Left ventricle myocardium superior (tissue), 1 donor: ENCODE measurements around the gene OOSP1. TPM values are rescaled to one million over a fixed set of nuclear protein-coding genes. Genes with fewer than 3 reads are reported as not detected.
A peak's percentile ranks its signal among the peaks of the same experiment; 100 is the strongest.
"Not testable (repeated sequence)": the region's sequence is repeated elsewhere in the genome, so short reads cannot be mapped to it uniquely, and the experiment has no call there.

ENCODE experiments used
- ATAC-seq: fragments of 200-7000 bp; cut with Tn5 transposase; one replicate; pipeline ENCODE4 v1.9.1; 2020; ENCODE audit warnings: mild to moderate bottlenecking, moderate library complexity
- DNase-seq: peaks from one replicate; pipeline ENCODE4 v3.0.0-alpha.2; 2020
- intact Hi-C: fragments of 100-400 bp; cut with micrococcal nuclease; formaldehyde crosslinking; loops from one replicate; pipeline ENCODE4 v1.11.0; 2022
- total RNA-seq: library from RNA; stranded (reverse); fragmentation: NEBNext Ultra II Directional; extraction: Animal tissue kit (Norgen Biotek cat#: 25700); gene quantifications from one replicate; pipeline ENCODE4 v1.2.1, GENCODE V29; 2021
- donor health status: DM: no; HTN: yes; CAD: no; lungs with severe emphysema.

Gene OOSP1
- total RNA-seq, 1 donor from 2014 or later = not detected

DNA sequence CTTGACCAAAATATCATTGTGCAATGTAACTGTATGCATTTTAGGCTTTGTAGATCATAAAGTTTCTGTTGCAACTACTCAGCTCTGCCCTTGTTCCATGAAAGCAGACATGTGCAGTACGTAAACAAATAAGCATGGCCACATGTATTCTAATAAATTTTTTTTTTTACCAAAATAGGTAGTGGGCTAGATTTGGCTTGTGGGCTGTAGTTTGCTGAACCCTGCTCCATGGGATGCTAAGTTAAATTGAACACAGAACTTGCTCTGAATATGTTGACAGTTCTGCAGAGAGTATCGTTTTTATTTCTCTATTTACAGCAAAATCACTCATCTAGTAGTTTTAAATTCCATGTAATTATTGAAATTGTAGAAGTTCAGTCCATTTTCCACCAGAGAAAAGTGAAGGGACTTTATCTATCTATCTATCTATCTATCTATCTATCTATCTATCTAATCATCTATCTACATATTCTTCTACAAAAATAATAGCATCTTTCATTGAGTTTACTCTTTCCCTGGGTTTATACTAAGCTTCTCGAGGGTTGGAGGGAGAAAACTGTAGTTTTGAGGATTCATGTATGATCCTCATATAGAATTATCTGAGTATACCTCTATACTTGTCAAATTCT lies 16.1 kb downstream of the OOSP1 start:
- DNase-seq (no peak), ATAC-seq (no peak)
- intact Hi-C loops = no loop called here

DNA sequence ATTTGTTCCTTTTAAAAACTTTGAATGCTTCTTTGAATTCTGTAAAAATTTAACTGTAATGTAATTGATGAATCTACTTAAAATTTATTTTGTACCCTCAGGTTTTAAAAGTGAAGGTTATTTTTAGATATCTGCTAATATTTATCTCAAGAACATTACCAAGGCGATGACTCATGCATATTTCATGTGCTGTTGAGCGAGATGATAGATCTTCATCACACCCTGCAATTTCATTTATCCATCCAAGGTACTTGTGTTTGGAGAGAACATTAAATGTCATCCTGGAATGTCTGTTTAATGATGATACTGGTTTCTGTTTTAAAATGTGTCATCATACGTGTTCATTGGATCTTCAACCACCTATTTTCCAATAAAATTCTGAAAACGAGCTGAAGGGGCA lies 18.9 kb downstream of the OOSP1 start:
- ATAC-seq (no peak), DNase-seq (no peak)
- intact Hi-C loops = no loop called here

DNA sequence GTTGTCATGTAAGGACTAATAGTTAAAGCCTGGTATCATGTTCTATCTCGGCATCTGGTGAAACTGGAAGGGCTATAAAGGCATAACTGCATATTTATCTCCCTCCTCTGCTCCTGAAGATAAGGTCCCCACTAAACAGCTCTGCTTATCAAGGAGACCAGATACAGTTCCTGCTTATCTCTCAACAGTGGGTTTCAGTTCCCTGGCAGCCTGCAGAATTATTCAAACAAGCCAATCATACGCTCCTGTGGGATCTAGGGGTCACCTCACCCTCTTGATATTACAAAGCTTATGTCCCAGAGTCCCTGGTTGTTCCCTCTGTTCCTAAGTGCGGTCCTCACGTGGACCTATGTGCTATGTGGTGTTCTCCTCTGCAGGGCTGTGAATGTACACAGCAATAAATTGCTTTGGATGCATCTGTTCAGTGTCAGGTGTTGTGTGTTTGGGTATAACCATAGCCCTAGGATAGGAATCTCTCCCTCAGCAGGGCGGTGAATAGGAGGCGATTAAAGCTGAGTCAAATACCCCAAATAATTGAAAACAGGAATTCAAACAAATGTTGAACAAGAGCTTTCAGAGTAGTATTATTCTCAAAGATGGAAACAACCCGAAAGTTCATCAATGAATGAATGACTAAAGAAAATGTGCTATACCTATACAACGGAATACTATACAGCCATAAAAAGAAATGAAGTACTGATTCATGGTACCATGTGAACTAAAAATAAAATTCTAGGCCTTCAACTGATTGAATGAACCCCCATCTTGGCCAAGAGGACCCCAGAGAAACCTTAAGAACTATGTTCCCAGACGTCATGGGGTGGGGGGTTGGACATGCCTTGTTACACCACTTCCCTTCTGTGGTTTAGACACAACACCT lies 22.5 kb downstream of the OOSP1 start:
- ATAC-seq (peak; percentile 79), DNase-seq (no peak)
- intact Hi-C loops = no loop called here

DNA sequence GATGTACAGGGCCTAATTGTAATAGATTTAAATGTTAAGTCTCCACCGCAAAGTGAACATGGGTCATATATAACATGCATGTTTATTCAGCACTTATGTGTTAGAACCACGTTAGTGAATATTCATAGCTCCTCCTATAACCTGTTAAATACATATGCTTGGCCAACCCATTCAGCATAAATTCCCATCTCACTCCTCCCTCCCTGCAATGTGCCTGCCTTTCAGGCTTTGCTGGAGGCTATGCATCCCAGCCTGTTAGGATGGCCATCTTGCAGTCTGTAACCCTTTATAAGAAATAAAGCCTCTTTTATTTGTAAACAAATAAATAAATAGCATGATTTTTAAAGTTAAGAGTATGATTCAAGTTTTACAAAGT lies 23.9 kb downstream of the OOSP1 start:
- peak; percentile 27 for ATAC-seq
- DNase-seq = no peak
- intact Hi-C loops = no loop called here

DNA sequence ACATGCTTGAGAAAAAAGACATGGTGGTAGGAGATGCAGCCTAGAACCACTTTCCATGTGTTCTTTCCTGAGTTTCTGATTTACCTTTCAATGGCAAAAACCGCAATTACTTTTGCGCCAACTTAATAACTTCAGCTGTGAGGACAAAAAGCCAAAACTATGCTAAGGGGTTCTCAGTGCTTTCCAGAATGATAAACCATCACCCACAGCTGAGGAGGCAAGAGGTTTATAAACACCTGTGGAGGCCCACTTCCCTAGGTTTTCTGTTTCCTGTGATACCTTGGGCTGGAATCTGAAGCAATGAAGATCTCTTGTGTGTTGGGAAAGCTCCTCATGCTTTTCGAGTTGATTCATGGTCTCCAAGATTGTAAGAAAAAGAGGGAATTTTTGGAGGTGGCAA lies 25.5 kb downstream of the OOSP1 start, which contains the start of gene OOSP4A:
Gene OOSP4A (plus strand): TSS at position 301 of the 400 bp plus-strand sequence. CDS start 0 bp downstream, at position 301.
- DNase-seq (no peak), ATAC-seq (no peak)
- intact Hi-C loops = no loop called here

DNA sequence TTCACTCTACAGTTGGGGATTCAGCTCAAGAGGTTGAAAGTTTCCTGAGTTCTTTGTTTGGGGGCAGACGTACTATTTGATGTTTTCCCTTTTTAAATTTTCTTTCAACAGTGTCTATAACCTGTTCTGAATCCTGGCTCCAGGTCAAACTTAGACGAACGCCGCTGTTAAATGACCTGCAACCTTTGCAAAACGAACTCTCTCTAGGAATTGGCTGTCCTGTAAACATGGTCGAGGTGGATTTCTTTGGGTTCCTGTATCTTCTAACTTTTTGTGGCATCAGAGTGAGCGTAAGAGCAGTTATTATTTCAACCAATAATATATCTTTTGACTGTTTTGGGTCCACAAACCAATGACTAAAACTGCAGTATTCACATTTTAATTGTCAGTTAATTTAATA lies 27.2 kb downstream of the OOSP1 start:
- intact Hi-C loops = no loop called here
- ATAC-seq (no peak), DNase-seq (no peak)

DNA sequence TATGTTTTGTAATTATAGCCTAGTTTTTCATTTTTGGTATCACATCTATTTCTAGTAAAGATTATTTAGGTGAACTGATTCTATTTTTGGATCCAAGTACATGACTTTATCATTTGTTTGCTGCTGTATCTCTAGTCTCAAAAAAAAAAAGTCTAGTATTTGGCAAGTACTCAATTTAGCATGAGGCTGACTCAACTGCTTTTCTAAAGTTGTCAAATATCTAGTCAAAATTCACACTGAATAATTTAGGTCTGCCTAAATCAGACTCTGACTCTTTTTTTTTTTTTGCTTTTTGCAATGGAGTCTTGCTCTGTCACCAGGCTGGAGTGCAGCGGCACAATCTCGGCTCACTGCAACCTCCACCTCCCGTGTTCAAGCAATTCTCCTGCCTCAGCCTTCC lies 28.0 kb downstream of the OOSP1 start:
- intact Hi-C loops = no loop called here
- DNase-seq (no peak), ATAC-seq (peak; percentile 14)

DNA sequence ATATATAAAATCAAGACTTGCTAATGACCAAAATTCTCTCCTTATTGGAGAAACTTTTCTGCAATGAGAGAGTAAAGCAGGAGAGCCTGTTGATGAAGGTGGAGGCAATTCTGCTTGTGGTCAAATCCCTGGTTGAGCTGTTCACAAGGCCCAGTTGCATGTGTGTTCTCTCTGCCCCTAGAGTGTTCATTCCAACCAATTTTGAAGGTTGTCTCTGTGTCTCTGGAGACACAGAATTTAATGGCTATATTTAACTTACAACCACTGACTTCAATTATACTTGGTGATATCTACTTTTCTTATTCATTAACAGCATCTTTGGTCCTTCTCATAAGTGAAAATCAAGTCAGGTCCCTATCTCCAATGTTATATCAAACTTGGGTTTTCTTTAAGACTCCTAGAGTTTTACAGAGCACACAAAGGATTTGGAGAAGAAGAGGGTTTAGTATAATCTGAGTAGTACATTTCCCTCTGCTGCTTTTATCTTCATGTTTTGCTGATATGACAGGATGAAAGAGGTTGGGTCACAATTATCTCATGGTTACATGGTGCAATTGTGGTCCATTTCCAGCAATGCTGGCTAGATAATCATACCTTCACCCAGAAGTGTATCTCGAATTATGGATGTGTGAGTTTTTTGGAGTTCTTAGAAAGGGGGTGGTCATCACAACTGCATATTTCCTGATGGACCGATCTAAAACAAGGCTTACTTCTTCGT lies 29.6 kb downstream of the OOSP1 start:
- no peak for ATAC-seq
- intact Hi-C loops = no loop called here
- DNase-seq = no peak

DNA sequence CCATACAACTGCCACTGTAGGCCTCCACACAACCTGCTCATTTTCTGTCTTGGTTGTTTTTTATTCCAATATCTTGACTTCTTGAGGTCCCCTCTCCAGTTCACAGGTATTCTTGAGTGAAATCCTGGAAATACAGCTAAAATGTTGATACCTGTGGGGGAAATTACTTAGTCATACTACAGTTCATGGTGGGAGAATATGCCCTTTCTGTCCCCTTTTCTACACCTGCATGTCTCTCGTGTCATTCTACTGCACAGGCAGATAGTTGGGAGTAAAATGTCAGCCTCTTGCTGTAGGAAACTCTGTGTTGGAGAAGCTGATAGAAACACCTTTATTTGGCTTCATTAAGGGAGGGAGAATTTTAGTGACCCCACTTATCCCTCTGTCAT lies 30.2 kb downstream of the OOSP1 start:
- ATAC-seq = no peak
- intact Hi-C loops = no loop called here

DNA sequence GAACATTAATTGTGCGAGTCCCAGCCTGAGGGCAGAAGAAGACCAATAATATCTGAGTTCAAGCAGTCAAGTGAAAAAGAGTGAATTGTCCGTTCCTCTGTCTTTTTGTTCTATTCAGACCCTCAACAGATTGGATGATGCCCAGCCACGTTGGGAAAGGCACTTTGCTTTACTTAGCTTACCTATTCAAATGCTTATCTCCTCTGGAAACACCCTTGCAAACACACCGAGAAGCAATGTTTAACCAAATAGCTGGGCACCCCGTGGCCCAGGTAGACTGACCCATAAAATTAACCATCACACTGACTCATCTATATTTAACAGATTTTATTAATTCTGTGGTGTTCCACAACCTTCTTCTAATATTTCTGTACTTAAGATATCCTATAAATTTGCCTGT lies 34.9 kb downstream of the OOSP1 start:
- no peak for ATAC-seq
- intact Hi-C loops = no loop called here
- no peak for DNase-seq

More for the DNA sequence above, 30.2 kb downstream of the OOSP1 start:
- DNase-seq = no peak

DNA sequence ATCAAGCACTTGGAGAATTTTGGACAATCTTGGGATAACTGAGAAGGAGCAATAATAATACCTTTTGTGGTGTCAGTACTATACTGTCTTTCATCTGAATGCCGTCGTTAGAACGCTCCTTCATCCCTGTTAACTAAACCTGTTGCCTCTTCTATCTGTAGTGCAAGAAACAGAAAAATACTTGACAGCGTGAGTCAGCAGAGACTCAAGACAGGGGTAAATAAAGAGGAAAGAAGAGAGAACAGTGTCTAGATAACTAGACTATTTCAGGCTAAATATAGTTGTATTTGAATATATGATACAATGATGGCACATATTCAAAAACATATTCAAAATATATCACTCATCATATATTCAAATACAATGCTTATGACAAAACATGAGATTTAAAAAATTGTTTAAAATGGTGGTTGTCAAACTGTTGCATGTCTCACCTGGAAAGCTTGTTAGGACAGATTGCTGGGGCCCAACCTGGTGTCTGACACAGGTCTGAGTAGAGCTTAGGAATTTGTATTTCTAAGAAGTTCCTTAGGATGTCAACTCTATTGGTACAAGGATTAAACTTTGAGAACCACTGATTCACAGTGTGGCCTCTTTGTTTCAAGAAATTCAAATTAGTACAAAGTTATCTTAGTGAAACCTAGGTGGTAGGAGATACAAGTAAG lies 43.0 kb downstream of the OOSP1 start:
- ATAC-seq (no peak), DNase-seq (no peak)
- intact Hi-C loops = no loop called here

DNA sequence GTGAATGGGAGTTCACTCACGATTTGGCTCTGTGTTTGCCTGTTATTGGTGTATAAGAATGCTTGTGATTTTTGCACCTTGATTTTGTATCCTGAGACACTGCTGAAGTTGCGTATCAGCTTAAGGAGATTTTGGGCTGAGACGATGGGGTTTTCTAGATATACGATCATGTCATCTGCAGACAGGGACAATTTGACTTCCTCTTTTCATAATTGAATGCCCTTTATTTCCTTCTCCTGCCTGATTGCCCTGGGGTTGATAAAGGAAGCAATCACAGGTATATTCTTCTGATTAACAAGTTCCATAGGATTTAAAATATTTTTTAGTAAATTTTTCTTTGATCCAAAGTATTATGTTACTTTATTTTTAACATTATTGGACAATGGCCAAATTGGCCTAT lies 43.8 kb downstream of the OOSP1 start:
- intact Hi-C loops, DNase-seq, ATAC-seq: not testable (repeated sequence)

DNA sequence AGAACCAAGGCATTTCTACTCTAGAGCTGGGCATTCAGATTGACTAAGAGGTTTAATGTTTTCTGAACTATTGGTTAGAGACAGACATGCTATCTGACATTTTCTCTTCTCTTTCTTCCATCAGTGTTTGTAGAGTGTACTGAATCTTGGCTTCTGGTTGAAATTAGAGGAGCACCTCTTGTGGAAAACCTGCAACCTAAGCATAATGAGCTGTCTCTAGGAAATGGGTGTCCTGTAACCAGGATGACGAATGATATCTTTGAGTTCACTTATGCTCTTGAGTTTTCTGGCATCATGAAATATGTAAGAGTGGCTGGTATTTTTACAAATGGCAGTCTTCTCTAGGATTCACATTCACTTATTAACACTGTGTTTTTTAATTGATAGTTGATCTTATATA lies 45.0 kb downstream of the OOSP1 start:
- ATAC-seq = no peak
- intact Hi-C loops = no loop called here
- DNase-seq = no peak

DNA sequence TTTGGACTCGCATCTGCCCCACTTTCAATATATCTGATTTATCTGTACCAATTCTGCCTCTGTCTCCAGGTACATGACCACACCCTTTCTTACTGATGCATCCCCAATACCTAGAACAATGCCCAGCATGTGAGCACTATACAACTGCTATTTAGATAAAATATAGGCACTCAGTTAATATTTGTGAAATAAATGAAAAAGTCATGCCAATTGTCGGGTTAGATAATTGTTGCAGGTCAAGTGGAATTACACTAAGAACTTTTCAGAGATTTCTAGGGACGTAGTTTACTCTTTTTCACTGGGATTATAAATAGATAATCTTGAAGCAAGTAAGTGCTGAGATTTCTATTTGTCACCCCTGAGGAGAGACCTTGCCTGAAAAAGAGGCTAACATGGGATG lies 46.1 kb downstream of the OOSP1 start:
- no peak for DNase-seq
- ATAC-seq = no peak
- intact Hi-C loops = no loop called here

DNA sequence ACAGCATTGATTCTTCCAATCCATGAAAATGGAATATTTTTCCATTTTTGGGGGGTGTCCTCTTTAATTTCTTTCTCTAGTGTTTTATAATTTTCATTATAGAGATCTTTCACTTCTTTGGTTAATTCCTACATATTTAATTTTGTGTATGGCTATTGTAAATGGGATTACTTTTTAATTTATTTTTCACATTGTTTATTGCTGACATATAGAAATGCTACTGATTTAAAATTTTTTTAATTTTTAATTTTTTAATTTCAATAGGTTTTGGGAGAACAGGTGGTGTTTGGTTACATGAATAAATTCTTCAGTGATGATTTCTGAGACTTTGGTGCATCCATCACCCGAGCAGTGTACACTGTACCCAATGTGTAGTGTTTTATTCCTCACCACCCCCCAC lies 52.2 kb downstream of the OOSP1 start:
- intact Hi-C loops = no loop called here
- no peak for ATAC-seq
- no peak for DNase-seq

DNA sequence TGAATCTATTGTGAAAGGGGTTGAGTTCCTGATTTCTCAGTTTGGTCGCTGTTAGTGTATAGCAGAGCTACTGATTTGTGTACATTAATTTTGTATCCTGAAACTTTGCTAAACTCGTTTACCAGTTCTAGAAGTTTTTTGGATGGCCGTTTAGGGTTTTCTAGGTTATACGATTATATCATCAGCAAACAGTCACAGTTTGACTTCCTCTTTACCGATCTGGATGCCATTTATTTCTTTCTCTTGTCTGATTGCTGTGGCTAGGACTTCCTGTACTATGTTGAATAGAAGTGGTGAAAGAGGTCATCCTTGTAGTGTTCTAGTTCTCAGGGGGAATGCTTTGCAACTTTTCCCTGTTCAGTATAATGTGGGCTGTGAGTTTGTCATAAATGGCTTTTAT lies 54.2 kb downstream of the OOSP1 start:
- DNase-seq = no peak
- intact Hi-C loops = no loop called here

DNA sequence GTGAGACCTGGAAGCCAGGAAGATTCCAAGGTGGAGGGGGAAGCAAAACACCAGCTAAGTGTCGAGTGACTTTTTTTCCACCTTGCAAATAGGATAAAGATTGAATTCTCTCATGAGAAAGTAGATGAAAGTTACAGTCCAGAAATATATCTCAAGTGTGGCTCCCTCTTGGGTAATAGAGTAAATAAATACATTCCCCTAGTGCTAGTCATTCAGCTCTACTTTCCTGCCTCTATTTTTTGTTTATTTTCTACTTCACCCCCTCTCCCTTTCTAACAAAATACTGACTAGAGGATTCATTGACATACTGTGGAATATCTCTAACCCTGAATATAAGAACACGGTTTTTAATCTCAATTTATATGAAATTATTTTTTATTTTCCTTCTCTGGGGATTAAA lies 59.6 kb downstream of the OOSP1 start:
- DNase-seq (no peak), ATAC-seq (no peak)
- intact Hi-C loops = no loop called here

More for the DNA sequence above, 54.2 kb downstream of the OOSP1 start:
- ATAC-seq = no peak

DNA sequence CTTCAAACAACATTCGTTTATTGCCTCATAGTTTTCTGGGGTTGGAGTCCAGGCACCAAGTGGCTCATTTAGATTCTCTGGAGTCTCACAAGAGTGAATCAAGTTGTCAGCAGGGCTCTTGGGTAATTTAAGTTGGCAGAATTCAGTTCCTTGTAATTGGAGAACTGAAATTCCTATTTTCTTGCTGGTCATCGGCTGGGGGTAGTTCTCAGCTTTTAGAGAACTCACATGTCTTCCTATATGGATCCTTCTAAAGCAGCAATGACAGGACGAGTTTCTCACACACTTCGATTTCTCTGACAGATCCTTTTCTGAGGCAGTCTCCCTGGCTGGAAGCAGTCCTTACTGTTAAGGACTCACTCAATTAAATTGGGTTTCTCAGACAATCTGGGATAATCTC lies 61.5 kb downstream of the OOSP1 start:
- no peak for ATAC-seq
- intact Hi-C loops = no loop called here

DNA sequence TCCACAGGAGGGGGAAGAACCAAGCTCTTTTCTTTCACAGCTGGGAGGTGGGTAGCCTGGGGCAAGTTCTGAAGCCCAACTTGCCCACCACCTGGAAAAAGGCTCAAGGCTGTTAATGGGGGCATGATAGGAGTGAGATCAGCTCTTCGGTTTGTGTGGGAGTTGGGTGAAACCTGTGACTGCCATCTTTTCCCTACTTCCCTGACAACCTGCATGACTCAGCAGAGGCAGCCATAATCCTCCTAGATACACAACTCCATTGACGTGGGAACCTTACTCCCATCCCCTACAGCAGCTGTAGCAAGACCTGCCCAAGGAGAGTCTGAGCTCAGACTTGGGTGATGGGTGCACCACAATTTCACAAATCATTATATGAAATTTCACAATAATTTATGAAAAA lies 65.5 kb downstream of the OOSP1 start:
- no peak for DNase-seq
- ATAC-seq = no peak
- intact Hi-C loops = no loop called here

More for the DNA sequence above, 61.5 kb downstream of the OOSP1 start:
- no peak for DNase-seq

DNA sequence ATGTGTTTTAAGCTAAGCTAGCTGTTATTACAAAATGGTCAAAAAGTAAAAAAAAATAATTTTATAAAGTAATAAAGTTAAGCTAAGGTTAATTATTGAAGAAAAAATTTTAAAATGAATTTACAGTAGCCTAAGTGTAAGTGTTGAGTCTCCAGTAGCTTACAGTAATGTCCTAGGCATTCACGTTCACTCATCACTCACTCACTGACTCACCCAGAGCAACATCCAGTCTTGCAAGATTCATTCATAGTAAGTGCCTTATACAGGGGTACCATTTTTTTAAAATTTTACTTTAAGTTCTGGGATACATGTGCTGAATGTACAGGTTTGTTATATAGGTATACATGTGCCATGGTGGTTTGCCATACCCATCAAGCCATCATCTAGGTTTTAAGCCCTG lies 67.1 kb downstream of the OOSP1 start:
- DNase-seq = no peak
- intact Hi-C loops = no loop called here
- ATAC-seq = no peak
